Measurements from ENCODE around the gene ABCC11.
A peak's percentile ranks its signal among the peaks of the same experiment; 100 is the strongest.

ABCC11 gene

DNA sequence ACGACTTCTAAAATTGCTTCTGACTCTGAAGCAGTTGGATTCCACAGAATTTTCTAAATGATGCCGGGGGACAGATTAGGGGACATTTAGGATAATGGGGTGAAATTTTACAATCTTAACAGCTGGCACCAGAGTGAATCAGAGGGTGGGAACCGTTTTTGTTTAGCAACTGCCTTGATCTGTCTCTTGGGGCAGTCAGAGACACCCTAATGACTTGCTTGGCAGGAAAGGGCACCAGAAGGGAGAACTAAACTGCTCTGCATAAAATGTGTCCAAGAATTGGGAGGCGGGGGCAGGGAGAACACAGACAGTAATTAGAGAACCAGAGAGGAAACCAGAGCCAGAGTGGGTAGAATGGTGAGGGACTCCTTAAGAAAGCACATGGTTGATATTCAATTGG, 85.4 kb downstream of the ABCC11 start:
- DNase-seq (ENCODE audit: low read depth): no peak

DNA sequence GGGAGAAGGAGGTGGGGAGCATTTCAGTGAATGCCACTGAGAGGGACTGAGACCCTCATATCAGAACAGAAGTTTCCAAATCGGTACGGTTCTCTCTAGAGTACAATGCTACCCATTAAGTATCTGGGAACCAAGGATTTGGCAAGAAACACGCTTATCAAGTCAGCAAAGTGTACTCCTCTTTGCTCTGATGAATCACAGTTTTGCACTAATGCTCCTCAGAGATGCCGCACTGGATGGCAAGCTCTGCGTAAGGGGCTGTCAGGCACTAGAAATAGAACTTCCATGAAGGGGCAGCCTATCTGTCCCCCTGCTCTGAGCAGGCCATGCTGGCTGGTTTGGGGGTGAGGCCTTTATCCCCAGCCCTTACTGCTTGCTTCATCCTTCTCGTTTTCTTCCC, 86.8 kb downstream of the ABCC11 start:
- DNase-seq (ENCODE audit: low read depth): no peak

DNA sequence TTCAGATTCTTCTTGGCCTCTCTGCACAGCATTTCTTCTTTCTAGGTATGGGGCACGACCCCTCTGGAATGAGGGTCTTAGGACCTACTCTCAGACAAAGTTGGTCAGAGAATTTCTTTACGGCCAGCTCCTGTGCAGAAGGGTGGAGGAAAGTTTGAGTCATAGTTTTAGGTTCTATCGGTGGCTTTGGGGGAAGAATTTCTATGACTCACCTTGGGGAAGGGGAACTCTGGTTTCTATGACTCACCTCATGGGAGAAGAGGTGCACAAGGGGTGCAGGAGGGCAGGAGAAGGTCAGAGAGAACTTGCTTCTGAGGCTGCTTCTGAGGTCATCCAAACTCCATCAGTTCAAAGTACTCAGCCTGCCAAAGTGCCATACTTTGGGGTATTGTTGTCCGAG, 89.0 kb downstream of the ABCC11 start:
- peak; percentile 56 for DNase-seq (ENCODE audit: low read depth)

DNA sequence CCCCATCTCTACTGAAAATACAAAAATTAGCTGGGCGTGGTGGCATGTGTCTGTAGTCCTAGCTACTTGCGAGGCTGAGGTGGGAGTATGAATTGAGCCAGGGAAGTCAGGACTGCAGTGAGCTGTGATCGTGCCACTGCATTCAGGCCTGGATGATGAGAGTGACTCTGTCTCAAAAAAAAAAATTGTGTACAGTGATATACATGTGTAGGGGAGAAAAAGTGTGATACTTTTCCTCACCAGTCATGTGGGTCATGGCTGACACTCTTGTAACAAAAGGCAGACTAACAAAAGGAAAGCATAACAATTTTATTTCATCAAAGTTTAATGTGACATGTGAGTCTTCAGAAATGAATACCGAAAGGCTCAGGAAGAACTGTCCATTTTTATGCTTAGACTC, 89.5 kb downstream of the ABCC11 start:
- no peak for DNase-seq (ENCODE audit: low read depth)

DNA sequence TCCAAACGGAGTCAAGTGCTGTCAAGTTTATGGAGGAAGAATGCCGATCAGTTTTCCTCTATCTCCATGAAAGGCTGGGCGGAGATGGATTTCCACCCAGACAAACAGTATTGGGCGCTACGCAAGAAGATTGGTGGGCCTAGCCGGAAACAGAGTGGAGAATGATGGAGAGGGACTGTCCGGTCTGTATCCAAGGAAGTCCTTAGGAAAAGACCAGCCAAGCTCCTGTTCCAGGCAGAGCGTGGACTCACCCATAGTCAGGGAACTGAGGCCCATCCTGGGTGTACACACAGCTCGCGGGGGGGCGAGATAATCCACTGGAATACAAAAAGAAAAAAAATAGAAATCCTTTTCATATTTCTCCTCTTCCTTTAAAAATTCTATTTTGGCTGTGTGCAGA, 90.0 kb downstream of the ABCC11 start:
- DNase-seq (ENCODE audit: low read depth): no peak

DNA sequence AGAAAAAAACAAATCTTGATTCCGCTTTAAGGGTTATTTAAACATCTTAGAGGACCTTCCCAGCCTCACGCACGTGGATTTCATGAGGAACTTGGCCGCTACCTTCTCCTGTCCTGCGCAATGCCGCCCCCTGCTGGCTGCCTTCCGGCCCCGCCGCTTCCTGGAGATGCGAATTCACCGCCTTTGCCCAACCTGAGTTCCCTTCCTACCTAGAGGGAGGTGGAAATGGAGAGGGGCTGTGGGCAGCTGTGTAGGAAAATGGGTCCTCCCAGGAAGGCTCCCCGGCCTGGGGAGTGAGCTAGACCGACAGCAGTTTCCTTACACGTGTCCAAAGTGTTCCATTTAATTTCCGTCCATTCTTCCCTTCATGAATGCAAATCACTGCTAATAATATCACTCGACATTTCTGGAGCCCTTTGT, 90.5 kb downstream of the ABCC11 start:
- peak; percentile 76 for DNase-seq (ENCODE audit: low read depth)

DNA sequence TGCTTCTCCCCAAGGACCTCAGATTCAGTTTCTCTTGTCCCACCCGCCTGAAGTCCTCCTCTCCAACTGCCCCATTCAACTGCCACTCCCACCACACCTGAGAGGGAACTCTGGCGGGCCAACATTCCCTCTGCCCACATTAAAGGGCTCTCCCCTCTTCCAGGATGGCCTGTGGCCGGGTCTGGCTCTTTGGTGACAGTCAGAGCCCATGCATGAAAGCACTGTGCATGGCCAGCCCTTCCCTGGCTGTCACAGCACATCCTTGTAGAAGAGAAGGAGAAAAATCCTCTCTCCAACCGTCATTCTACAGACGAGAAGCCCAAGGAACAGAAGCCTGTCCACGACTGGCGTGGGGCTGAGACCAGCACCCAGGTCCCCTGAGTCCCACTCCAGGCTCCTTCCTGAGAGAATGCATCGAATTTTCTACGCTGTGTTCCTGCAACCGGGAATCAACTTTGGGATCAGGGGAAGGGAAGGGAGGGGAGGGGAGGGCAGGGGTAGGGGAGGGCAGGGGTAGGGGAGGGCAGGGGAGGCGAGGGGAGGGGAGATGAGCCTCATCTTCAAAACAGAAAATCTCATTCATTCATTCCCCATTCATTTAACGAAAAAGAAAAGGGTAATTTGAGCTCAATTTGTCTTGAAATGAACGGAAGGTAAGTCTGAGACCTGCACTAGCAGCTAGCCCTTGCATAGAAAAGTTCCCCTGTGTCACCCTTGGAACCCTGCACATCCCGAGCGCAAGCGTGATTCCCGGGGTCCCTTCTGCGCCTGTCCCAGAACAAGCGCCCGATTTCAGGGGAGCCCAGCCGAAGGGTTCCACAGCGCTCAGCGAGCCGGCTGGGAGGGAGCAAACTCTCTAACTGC, 91.2 kb downstream of the ABCC11 start, which contains the start of gene ABCC12:
TSS of gene ABCC12 (minus strand) at position 68 of the 864 bp plus-strand sequence. CDS start 9,569 bp downstream, outside the sequence.
- no peak for DNase-seq (ENCODE audit: low read depth)

DNA sequence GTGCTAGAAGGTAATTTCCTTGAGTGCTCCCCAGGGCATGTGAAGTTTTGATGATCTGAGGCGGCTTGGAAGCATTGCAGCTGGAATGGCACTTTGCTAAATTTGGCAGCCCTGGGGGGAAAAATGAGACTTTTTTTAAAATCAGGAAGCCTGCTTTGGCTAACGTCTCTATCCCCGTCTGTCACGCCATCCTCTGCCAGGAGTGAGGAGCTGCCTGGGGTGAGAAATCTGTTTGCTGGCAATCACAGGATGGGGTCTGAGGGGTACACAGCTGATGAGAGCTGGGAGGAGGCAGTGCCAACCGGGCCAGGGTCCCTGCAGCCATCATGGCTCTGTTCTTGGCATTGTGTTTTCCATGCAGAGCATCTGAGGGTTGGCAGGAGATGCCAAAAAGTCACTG, 93.6 kb downstream of the ABCC11 start:
- DNase-seq (ENCODE audit: low read depth): no peak

DNA sequence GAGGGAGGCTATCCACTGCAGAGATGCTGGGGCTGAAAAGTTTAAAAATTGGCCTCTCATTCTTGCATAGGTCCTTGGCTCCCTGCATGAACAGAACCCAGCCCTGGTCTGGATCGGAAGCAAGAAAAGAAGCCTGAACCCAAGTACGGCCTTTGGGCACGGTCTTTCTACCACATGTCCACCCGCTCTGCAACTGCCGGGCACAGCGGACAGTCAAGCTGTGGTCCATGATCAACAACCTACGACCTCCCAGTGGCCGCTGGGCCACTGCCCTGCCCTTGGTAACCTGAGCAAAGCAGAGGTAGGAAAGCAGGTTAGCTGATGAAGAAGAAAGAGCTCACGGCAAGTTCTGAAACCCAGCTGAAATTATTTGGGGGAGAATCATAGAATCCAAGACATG, 95.1 kb downstream of the ABCC11 start:
- DNase-seq (ENCODE audit: low read depth): no peak

DNA sequence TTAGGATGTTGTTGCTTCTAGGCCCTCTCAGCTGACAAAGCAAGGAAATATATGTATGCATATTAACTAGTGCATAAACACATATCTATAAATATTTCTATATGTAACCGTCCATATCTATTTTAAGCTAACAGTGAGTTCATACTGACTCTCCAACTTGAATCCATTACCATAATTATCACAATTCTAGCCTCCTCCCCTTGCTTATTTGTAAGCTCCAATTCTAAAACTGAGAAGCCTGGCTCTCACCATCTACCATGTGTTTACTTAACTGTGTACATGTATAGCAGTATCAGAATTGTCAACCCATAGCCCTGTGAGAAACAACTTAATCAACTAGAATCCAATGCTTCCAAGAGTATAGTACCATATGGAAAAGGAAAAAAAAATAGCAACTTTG, 96.6 kb downstream of the ABCC11 start:
- DNase-seq (ENCODE audit: low read depth): no peak

DNA sequence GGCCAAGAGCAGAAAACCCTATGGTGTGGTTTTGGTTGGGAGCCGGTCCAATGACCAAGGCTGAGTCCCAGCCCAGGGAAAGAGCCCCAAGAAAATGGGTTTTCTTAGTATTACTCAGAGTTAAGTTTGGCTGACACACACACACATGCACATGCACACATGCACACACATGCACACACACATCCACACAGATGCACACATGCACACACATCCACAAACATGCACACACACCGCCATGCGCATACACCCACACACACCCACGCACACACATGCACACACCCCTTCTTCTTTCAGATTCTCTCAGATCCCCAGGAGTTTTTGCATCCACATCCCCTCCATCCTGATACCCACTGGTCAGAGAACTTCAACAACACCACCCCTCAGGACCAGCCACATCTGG, 100.6 kb downstream of the ABCC11 start:
- DNase-seq (ENCODE audit: low read depth): no peak

DNA sequence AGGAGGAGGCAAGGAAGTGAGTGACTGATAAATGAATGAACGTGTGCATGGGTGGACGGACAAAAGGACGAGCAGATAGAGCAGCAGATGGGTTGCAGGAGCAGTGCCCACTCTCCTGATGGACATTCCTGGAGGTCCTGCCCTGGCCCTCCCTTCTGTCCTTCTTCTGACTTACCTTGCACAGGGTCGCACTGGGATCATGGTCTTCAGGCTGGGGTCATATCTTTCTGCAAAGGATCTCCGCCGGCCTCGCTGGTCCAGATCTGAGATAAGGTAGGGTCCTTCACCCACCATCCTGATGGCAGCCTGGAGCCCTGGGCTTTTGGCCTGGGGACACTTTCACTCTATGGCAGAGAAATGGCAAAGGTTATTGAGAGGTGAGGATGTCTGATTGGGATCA, 101.2 kb downstream of the ABCC11 start:
- no peak for DNase-seq (ENCODE audit: low read depth)

DNA sequence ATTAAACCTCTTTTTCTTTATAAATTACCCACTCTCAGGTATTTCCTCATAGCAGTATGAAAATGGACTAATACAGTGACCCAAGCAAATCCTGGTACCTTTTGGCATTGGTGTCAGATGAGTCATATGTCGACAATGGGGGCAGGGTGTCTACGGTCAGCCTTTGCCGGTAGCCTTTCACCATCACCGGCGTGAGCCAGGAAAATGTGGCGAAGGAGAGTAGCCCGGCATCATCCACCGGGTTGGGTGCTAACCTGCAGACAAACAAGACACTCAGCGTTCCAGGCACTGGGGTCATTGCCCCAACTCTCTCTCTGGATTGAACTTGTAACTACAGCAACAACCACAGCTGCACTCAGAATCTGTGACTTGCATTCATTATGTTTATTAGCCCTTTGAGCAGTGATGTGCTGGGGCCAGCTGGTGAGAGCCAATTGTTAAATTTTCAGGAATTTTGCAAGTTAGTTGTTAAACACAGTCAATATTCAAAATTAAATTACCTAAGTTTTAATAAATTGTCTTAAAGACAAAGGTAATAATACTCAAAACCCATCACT, 103.4 kb downstream of the ABCC11 start:
- DNase-seq (ENCODE audit: low read depth): no peak

DNA sequence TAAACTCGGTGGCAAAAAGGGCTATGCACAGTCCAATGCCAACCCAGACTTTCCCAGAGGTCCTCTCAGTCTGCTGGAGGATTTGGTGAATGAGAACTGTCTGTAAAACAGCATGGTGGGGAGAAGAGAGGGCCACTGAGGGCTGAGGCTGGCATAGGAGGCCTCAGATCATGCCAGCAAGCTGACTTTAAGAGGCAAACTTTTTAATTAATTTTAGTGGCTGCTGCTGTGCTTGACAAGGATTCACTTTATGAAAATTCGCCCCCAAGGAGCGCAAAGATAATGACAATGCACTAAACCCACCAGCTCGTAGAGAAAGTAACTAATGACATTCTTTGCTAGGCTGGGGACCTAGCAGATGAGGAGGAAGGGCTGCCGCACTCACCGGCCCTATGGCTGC, 106.5 kb downstream of the ABCC11 start:
- DNase-seq (ENCODE audit: low read depth): no peak

DNA sequence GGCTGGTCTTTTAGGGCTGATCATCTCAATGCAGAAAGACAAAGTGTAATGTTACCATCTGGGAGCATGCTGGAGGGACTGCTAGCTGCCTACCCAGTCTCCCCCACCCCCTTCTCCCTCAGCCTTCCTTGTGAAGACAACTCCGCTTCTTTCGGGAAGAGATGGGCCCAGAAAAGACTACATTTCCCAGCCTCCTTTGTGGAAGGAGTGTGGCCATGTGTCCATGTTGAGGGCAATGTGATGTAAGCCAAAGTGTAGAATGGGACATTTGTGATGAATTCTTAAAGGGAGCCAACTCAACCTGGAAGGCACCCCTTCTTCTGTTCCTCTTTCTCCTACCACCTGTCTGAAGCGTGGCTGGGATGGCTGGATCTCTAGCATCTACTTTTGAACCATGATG, 107.8 kb downstream of the ABCC11 start:
- no peak for DNase-seq (ENCODE audit: low read depth)

DNA sequence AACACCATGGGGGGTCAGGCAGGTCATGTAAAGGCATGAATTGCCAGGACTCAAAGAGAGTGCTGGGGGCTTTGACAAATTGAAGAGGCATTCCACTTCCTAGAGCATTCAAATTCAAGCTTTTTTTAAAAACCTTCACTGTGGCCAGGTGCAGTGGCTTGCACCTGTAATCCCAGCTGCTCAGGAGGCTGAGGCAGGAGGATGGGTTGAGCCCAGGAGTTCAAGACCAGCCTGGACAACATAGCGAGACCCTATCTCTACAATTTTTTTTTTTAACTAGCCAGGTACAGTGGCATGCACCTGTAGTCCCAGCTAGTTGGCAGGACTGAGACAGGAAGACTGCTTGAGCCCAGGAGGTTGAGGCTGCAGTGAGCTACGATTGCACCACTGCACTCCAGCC, 108.8 kb downstream of the ABCC11 start:
- no peak for DNase-seq (ENCODE audit: low read depth)

DNA sequence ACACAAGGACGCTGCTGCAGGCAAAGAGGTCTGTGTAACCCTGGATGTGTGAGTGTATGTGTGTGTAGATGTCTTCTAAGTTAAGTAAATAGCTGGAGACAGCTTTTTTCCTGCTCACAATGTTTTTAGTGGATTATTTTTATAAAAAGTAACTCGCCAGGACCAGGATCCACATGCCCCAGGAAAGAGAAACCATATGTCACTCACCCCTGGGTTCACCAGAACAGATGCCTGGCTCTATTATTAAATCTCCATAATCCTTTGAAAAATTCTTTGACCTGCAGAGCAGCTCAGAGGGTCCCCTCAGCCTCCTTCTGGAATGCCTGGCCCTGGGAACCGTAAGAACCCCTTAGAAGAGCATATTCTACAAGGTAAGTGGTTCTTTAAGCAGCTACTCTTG, 109.5 kb downstream of the ABCC11 start:
- no peak for DNase-seq (ENCODE audit: low read depth)

DNA sequence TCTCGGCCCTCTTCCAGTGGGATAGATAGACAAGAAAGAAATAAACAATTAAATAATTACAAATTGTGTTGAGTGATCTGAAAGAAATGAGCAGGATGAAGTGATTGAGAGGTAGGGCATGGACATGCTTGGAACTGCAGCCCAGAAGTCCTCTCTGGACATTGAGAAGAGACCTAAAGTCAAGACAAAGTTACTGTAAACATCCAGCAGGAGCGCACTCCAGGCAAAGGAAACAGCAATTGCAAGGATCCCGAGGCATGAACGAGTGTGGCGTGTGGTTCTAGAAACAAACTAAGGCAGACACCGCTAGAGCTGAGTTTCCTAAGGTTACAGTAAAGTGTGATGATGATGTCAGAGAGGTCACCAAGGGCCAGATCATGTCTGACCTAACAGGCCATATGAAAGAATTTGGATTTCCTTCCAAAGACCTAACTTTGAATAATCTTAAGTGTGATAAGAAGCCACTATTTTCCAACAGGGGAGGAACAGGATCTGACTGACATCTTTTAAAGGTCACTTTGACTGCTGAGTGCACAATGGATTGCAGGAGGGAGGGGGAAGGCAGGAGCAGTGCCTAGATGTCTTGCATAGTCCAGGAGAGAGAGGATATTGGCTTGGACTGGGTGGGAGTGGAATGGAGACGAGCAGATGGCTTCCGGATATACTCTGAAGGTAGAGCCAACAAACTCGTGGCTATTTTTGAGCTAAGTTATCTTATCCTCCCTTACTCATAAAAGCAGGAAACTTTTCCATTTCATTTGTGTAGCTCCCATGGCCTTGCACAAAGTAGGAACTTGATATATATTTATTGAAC, 110.6 kb downstream of the ABCC11 start:
- peak; percentile 46 for DNase-seq (ENCODE audit: low read depth)

DNA sequence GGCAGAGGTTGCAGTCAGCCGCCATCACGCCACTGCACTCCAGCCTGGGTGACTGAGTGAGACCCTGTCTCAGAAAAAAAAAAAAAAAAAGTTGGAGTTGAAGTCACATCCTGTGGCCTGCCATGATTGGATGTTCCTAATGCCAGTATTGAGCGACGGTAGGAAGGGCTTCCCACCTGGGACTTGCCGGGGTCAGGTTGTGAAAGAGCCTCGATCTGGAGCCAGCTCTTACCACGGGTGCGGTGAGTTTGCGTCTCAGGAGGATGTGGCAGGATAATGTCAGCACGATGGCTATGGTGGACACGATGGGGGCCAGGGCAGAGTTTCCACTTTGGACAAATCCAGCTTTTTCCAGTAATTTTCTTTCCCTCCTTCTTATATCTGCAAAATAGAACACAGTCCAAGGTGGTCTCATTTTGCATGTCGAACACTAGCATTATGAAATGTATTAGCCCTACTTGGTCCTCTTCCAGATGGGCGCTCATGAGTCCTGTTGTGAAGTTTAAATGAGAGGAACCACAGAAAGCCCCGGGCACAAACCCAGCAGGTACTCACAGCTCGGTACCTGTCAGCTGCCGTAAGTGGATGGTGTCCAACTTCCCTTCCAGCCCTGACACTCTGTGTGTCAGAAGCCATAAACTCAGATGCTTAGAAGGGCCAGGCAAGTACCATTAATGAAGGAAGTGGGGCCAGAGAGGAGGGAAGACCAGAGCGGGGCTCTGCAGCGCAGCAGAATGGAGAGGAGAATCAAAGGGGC, 113.7 kb downstream of the ABCC11 start:
- DNase-seq (ENCODE audit: low read depth): no peak

DNA sequence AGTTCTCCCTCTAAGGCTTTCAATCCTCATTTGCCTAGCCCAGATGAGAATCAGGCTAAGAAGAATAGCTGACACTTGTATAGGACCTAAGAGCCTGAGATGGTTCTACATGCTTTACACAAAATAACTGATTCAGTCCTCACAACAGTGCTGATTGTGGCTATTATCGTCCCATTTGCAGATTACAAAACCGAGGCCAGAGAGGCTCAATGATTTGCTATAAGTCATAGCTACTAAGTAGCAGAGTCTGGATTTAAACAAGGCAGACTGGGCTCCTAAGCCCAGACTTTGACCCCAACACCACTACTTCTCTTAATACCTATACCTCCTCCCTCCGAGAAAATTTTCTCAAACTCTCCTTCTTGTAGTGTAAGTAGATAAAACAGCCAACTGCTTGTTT, 114.6 kb downstream of the ABCC11 start:
- no peak for DNase-seq (ENCODE audit: low read depth)

DNA sequence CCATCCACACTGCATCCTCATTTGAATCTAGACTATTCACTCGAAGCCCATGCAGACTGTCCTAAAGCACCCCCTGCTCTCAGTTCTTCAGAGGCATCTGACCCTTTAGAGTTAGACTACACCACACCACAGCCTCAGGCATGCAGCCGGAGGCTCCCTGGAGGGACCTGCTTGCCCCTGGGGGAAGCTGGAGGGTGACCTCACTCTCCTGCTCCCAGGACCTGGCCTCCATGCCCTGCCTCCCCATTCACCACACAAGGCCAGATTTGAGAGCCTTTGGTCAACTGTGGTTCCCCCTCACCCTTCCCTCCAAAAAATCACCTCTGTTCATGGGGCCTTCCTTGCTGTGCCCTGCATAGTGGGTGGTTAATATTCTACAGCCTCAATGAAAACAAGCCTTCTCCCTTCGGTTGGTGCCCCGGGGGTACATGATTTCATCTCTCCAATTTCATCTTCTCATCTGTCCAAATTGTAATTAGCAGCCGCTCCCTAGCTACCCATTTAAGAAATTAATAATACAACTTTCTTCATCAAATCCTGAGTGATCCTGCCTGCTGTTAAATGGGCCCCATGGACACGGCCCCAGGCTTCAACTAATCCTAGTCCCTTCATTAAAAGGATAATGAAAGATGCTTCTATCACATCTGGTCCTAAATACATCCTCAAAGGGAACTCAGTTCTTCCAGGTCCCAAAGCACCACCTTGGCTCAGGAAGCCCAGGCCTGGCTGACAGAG, 116.0 kb downstream of the ABCC11 start:
- DNase-seq (ENCODE audit: low read depth): no peak
